Hematopoietic multipotent progenitor cell (in vitro differentiated cells): ENCODE measurements around the gene MCM7. TPM values are rescaled to one million over a fixed set of nuclear protein-coding genes. Genes with fewer than 3 reads are reported as not detected.

Source experiments
- DNase-seq, 3 donors: peaks; one replicate each; pipeline ENCODE4 v3.0.0-alpha.2; 2011 to 2015; ENCODE audit warnings: low read depth in 2 of 3, low spot score in 2 of 3
- total RNA-seq: library from RNA; depleted of rRNA; stranded (reverse); fragments of >200 nt; gene quantifications from one replicate; pipeline ENCODE4 v1.2.3, GENCODE V29; 2012

MCM7 gene
- total RNA-seq, 1 donor = 217 TPM

DNA sequence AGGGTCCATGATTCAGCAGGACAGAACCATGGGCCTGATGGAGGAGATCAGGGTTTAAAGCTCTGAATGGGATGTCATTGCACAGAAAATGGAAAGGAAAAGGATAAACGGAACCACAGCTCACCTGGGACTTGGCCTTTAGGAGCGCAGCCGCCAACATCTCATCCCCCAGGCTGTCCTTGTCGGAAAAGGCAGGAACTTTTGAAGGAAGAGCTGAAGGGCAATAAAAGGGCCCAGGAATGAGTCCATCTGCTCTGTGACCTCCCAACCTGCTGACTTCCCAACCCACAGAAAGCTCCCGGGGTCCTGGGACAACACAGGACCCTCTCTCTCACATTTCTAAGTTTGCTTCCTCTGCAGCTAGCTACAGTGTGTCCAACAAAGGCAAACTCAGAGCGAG, 25.8 kb downstream of the MCM7 start:
- no peak for DNase-seq

- no peak for DNase-seq
These were observed 26.4 kb downstream of the MCM7 start for GRCh38 chr7:100074841-100075240.

- DNase-seq = no peak
These were observed 28.7 kb downstream of the MCM7 start for GRCh38 chr7:100072462-100072861.

DNA sequence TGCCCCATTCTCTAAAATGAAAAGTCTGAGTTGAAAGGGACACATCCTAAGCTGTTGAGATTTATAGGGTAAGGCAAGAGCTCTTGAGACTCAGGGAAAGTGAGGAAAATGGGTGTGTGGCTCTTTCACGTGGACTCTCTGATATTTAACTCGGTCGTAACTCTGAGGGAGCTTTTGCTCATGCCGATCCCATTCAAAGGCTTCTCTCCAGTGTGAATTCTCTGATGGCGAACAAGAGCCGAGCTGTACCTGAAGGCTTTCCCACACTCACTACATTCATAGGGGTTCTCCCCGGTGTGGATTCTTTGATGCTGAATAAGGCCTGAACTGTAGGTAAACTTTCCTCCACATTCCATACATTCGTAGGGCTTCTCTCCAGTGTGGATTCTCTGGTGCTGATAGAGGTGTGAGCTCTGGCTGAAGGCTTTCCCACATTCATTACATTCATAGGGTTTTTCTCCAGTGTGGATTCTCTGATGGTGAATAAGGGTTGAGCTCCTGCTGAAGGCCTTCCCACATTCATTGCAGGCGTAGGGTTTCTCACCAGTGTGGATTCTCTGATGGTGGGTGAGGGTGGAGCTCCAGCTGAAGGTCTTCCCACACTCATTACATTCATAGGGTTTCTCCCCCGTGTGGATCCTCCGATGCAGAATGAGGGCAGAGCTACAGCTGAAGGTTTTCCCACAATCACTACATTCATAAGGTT, 30.0 kb downstream of the MCM7 start:
- no peak for DNase-seq

DNA sequence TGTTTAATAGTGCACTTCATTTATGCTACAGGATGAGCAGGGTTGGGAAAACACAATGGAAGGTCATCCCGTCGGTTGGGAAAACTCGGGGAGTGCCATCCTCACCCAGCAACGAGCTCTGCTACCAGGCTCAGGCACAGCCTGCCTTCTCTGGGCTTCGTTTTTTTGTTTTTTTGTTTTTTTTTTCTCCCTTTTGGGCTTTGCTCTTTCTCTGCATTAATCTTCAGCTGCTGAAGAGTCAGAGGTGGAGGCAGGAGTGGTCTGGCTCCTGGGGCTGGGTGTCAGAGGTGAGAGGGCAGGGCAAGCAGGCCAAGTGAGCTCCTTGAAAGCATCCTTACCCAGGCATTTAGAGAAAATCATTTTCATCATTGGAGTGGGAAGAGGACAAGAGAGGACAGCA, 31.2 kb downstream of the MCM7 start:
- no peak for DNase-seq

DNA sequence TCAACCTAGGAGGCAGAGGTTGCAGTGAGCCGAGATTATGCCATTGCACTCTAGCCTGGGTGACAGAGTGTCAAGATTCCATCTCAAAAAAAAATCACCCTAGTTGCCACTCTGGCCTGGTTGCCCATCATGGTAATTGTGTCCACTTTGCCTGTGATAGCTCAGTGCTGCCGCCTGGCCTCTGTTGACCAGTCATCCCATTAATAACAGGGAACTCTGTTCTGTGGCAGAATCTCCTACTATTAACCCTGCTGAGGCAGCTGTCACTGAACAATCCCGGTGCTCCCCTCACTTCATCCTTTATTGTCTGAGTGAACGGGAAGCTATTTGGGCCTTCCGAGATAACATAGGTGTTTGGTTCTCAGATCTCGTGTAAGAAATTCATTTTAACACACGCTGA, 34.2 kb downstream of the MCM7 start:
- DNase-seq = no peak

- no peak for DNase-seq
These were observed 35.6 kb downstream of the MCM7 start for GRCh38 chr7:100065452-100066186.

DNA sequence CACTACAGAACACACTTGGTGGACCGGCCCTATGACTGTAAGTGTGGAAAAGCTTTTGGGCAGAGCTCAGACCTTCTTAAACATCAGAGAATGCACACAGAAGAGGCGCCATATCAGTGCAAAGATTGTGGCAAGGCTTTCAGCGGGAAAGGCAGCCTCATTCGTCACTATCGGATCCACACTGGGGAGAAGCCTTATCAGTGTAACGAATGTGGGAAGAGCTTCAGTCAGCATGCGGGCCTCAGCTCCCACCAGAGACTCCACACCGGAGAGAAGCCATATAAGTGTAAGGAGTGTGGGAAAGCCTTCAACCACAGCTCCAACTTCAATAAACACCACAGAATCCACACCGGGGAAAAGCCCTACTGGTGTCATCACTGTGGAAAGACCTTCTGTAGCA, 37.0 kb downstream of the MCM7 start:
- DNase-seq = no peak

GRCh38 chr7:100063376-100063775, 37.8 kb downstream of the MCM7 start:
- no peak for DNase-seq

GRCh38 chr7:100061518-100062193, 39.5 kb downstream of the MCM7 start:
- DNase-seq = no peak

DNA sequence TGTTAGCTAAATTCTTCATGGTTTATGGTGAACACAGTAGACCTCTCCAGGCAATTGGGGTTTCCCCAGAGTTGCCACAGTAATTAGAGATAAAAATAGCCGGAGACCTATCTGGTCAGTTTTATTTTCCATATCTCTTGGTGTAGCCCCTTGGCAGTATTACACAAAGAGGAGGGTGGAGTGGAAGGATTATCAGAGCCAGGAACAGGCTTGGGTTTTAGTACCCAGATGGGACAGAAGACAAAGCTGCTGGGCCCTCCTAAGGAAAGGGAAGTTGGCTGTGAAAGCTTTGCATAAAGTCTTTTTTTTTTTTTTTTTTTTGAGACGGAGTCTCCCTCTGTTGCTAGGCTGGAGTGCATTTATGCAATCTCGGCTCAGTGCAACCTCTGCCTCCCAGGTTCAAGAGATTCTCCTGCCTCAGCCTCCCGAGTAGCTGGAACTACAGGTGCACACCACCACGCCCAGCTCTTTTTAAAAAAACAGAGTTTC, 41.9 kb downstream of the MCM7 start:
- DNase-seq = no peak

DNA sequence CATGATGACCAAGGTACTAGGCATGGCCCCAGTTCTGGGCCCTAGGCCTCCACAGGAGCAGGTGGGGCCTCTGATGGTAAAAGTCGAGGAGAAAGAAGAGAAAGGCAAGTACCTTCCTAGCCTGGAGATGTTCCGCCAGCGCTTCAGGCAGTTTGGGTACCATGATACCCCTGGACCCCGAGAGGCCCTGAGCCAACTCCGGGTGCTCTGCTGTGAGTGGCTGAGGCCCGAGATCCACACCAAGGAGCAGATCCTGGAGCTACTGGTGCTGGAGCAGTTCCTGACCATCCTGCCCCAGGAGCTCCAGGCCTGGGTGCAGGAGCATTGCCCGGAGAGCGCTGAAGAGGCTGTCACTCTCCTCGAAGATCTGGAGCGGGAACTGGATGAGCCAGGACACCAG, 44.2 kb downstream of the MCM7 start:
- DNase-seq = no peak

DNA sequence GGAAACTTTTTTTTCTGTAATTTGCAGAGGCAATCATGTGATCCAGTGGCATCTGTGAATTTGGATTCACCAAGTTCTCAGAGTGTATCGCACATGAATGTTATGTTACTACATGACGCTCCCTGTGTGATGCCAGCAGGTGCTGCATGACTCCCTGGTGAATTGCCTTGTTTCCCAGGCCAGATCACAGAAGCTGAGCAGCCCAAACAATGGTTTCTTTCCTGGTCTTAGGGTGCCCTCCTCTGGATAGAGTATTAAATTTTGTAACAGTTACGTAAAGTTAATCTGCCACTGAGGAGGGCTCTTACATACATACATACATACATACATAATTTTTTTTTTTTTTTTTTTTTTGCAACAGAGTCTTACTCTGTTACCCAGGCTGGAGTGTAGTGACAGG, 48.0 kb downstream of the MCM7 start:
- DNase-seq = peak in 2 of 3 donors; percentile 80 to 91

- no peak for DNase-seq
These were observed 49.6 kb downstream of the MCM7 start for GRCh38 chr7:100051611-100052010.

- peak; percentile 67 to 89 (median 83) for DNase-seq
These were observed 51.5 kb downstream of the MCM7 start, which contains the start of gene ZSCAN21 for GRCh38 chr7:100049441-100050291. ZSCAN21 (plus strand) TSS chr7:100049774; CDS start chr7:100057007, 7,233 bp downstream.

GRCh38 chr7:100048680-100049079, 52.5 kb downstream of the MCM7 start:
- no peak for DNase-seq

DNA sequence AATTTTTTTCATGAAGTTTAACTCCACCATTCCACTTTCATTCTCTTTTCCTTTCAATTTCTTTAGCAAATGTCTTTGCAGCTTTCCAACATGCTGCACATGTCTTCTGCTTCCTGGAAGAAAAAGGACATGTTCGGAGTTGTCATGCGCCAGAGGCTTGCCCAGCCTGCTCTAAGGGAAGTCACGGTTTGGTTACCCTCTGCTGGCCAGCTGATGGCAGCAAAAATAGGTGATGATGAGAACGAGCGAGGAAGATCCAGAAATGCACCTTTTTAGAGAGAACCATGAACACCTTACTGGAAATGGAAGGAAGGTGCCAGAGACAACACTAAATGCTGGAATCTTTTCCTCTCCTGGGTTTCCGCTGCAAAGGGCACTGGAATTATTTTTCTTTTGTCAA, 56.5 kb downstream of the MCM7 start:
- DNase-seq = peak in 2 of 3 donors; percentile 64 to 67
